ENCODE data around the gene DDR2. TPM values are rescaled to one million over a fixed set of nuclear protein-coding genes. Genes with fewer than 3 reads are reported as not detected.

Gene DDR2
- polyA plus RNA-seq, 2 donors = 2.8 to 4.0 TPM

DNA sequence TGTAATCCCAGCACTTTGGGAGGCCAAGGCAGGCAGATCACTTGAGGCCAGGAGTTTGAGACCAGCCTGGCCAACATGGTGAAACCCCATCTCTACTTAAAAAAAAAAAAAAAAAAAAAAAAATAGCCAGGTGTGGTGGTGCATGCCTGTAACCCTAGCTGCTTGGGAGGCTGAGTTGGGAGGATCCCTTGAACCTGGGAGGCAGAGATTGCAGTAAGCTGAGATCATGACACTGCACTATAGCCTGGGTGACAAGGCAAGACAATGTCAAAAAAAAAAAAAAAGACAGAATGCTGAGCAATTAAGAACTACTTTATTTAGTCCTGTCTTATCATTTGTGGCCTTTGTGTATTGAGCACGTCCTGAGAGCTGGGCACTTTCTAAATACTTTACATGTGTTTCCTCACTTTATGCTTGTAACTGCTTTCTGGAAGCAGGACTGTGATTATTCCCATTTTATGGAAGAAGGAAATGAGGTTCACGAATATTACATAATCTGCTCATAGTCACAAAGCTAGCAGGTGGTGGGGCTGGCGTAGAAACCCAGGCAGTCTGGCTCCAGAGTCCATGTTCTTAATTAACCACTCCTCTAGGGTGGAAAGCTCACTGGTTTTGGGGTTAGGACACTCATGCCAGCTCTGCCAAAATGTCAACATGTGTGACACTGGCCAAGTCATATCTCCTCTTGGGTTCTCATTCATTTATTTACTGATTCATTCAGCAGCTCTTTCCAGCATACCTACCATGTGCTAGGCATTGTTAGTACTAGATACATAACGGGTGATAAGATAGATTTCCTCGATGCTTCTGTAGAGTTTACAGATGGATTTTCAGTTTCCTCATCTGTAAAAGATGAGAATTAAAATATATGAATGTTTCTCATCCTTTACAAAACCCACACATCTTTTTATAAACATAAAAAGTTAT lies 57.7 kb downstream of the DDR2 start:
- Histone ChIP-seq H3K4me3 (ENCODE audit: low read depth in 1 of 2, low read length in 2 of 2) (no peak overlapping the region), H3K9me3 (ENCODE audit: control insufficient read depth in 2 of 2, insufficient read depth in 1 of 2, low read depth in 1 of 2, low read length in 1 of 2) (no peaks in the 10 kb centered on the region), H3K27ac (ENCODE audit: low read depth in 2 of 2, low read length in 1 of 2) (peak overlapping the region; percentile 49 to 77), H3K4me1 (ENCODE audit: control insufficient read depth in 2 of 2, insufficient read depth in 2 of 2, low read length in 1 of 2) (peaks cover 0 to 9% of the 10 kb centered on the region in 2 donors), H3K27me3 (ENCODE audit: control insufficient read depth in 1 of 2, insufficient read depth in 2 of 2, low read length in 2 of 2) (no peaks in the 10 kb centered on the region), H3K36me3 (ENCODE audit: control insufficient read depth in 2 of 2, insufficient read depth in 2 of 2, low read length in 1 of 2) (no peaks in the 10 kb centered on the region)
- WGBS, 2 donors = 33 to 46% methylated on average over 5 of the region's 5 CpGs

DNA sequence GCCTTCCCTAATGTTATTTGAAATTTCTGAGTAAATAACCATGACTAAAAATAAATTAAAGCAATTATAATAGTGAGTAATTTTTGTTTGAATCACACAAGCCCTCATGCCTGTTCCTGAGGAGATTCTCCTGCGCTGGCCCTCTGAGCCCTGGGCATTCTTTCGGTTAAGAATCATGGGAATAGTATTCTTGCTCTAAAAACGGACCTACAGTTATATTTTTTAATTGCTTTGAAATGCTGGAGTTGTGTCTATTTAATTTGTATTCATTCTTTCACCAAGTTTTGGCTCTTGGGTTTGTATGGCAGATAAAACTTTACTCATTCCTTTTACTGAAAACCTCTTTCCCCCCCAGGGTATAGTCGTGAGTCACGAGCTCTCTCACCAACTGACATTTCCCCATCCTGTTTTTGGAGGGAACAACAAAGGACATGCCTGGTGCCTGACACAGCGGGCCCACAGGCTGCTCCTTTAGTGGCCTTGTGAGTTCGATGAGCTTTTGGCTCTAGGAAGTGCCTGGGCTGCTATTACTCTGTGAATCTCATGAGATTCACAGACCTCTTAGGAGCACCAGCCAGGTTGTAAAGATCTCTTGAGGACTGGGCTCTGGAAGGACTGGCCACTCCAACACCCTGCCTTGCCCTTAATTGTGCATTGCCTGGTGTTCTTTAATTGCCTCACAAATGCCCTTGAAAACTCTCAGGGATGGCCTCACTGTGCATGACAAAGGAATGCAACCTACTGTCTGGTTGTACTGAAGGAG lies 58.6 kb downstream of the DDR2 start:
- 11 to 33% methylated on average over 7 of the region's 7 CpGs for WGBS, 2 donors
- H3K27ac ChIP-seq (ENCODE audit: low read depth in 2 of 2, low read length in 1 of 2) = peak overlapping the region; percentile 65 to 76
- H3K27me3 ChIP-seq (ENCODE audit: control insufficient read depth in 1 of 2, insufficient read depth in 2 of 2, low read length in 2 of 2) = no peaks in the 10 kb centered on the region
- no peaks in the 10 kb centered on the region for H3K9me3 ChIP-seq (ENCODE audit: control insufficient read depth in 2 of 2, insufficient read depth in 1 of 2, low read depth in 1 of 2, low read length in 1 of 2)
- H3K4me1 ChIP-seq (ENCODE audit: control insufficient read depth in 2 of 2, insufficient read depth in 2 of 2, low read length in 1 of 2) = peaks cover 0 to 9% of the 10 kb centered on the region in 2 donors
- H3K4me3 ChIP-seq (ENCODE audit: low read depth in 1 of 2, low read length in 2 of 2) = no peak overlapping the region
- H3K36me3 ChIP-seq (ENCODE audit: control insufficient read depth in 2 of 2, insufficient read depth in 2 of 2, low read length in 1 of 2) = no peaks in the 10 kb centered on the region

DNA sequence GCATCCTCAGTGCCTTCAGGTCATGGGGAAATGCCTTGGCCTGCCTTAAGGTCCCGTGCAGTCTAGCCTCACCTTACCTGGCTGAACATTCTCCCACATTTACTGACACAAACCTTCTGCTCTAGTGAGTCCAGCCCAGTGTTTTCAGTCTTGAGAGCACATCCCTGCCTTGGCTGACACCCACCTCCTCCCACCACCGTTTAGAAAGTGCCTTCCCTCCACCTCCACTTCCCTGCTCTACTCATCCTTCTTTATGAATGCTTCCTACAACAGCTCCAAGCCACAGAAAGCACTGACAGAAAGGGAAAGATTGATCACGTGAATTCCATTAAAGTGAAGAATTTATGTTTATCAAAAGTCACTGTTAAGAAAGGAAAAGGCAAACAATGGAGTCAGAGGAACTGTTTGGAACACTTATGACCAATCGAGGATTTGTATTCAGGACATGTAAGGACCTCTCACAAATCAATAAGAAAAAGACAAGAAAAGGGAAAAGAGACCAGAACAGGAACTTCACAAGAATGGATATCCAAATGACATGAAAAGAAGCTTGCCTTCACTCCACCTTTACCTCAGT lies 59.8 kb downstream of the DDR2 start:
- Histone ChIP-seq H3K4me3 (ENCODE audit: low read depth in 1 of 2, low read length in 2 of 2) (no peak overlapping the region), H3K27ac (ENCODE audit: low read depth in 2 of 2, low read length in 1 of 2) (peak overlapping the region; percentile 49 to 62), H3K9me3 (ENCODE audit: control insufficient read depth in 2 of 2, insufficient read depth in 1 of 2, low read depth in 1 of 2, low read length in 1 of 2) (no peaks in the 10 kb centered on the region), H3K4me1 (ENCODE audit: control insufficient read depth in 2 of 2, insufficient read depth in 2 of 2, low read length in 1 of 2) (peaks cover 0 to 14% of the 10 kb centered on the region in 2 donors), H3K36me3 (ENCODE audit: control insufficient read depth in 2 of 2, insufficient read depth in 2 of 2, low read length in 1 of 2) (no peaks in the 10 kb centered on the region), H3K27me3 (ENCODE audit: control insufficient read depth in 1 of 2, insufficient read depth in 2 of 2, low read length in 2 of 2) (no peaks in the 10 kb centered on the region)
- WGBS, 2 donors = 41 to 52% methylated on average over 4 of the region's 4 CpGs

DNA sequence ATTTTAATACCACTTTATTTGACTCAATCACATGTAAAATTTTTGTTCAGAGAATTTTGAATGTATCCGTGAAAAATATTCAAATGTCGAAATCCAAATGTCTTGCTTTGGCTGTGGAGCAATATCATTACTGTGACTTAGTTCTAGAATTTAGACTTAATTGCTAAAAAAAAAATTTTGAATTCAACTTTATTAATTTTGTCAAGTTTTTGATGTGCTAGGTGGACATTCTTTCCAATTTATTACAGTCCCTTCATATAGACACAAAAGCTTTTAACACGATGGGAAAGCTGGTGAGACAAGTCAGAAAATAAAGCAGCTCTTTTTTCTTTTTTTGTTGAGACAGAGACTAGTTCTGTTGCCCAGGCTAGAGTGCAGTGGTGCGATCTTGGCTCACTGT lies 62.6 kb downstream of the DDR2 start:
- Histone ChIP-seq H3K4me1 (ENCODE audit: control insufficient read depth in 2 of 2, insufficient read depth in 2 of 2, low read length in 1 of 2) (peaks cover 0 to 14% of the 10 kb centered on the region in 2 donors), H3K9me3 (ENCODE audit: control insufficient read depth in 2 of 2, insufficient read depth in 1 of 2, low read depth in 1 of 2, low read length in 1 of 2) (no peaks in the 10 kb centered on the region), H3K27me3 (ENCODE audit: control insufficient read depth in 1 of 2, insufficient read depth in 2 of 2, low read length in 2 of 2) (no peaks in the 10 kb centered on the region), H3K27ac (ENCODE audit: low read depth in 2 of 2, low read length in 1 of 2) (no peak overlapping the region), H3K4me3 (ENCODE audit: low read depth in 1 of 2, low read length in 2 of 2) (no peak overlapping the region), H3K36me3 (ENCODE audit: control insufficient read depth in 2 of 2, insufficient read depth in 2 of 2, low read length in 1 of 2) (no peaks in the 10 kb centered on the region)
- WGBS, 2 donors = 70 to 77% methylated on average over 4 of the region's 4 CpGs

DNA sequence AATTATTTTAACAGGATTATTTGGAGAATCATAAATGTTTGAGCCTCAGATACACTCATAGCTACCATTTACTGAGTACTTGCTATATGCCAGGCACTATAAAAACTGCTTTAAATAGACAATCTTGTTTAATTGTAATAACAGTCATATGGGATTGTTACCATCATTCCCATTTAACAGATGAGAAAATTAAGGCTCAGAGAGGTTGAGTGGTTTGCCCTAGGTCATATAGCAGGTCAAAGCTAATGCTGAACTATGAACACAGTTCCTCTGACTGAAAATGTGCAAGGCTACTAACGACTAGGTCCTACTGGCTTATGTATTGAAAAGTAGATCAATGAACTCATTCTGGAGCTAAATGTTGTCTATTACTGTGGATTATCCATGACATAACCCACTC lies 63.4 kb downstream of the DDR2 start:
- H3K9me3 ChIP-seq (ENCODE audit: control insufficient read depth in 2 of 2, insufficient read depth in 1 of 2, low read depth in 1 of 2, low read length in 1 of 2) = no peaks in the 10 kb centered on the region
- no peaks in the 10 kb centered on the region for H3K27me3 ChIP-seq (ENCODE audit: control insufficient read depth in 1 of 2, insufficient read depth in 2 of 2, low read length in 2 of 2)
- whole genome bisulfite sequencing, 2 donors = 28 to 42% methylated on average over 1 of the region's 1 CpG
- no peaks in the 10 kb centered on the region for H3K36me3 ChIP-seq (ENCODE audit: control insufficient read depth in 2 of 2, insufficient read depth in 2 of 2, low read length in 1 of 2)
- H3K4me1 ChIP-seq (ENCODE audit: control insufficient read depth in 2 of 2, insufficient read depth in 2 of 2, low read length in 1 of 2) = peaks cover 0 to 14% of the 10 kb centered on the region in 2 donors
- no peak overlapping the region for H3K27ac ChIP-seq (ENCODE audit: low read depth in 2 of 2, low read length in 1 of 2)
- no peak overlapping the region for H3K4me3 ChIP-seq (ENCODE audit: low read depth in 1 of 2, low read length in 2 of 2)

DNA sequence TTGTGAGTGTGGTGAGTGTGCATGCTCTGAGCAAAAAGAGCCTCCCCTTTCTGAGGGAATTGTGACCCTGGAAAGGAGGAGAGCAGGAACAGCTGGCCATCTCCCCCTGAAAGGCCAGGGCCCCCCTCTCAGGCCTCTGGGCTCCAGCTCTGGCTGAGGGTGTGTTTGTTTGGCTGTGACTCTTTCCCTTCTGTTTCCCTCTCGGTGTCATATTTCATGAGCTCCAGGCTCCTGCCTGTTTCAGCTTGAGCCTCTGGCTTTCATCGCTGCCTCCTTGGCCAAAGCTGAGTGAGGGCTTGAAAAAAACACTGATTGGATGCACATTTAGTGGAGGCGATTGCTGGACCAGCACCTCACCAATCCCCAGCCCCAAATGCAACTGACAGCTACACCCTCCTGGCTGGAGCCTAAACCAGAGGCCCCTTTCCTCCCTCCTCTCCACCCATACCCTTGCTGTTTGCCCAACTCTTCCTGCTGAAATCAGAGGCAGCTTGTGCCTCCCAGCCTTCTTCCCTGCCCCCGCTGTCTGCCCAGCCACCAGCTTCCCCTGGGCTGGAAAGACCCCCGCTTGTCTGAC lies 64.1 kb downstream of the DDR2 start:
- WGBS, 2 donors = 21 to 26% methylated on average over 5 of the region's 5 CpGs

DNA sequence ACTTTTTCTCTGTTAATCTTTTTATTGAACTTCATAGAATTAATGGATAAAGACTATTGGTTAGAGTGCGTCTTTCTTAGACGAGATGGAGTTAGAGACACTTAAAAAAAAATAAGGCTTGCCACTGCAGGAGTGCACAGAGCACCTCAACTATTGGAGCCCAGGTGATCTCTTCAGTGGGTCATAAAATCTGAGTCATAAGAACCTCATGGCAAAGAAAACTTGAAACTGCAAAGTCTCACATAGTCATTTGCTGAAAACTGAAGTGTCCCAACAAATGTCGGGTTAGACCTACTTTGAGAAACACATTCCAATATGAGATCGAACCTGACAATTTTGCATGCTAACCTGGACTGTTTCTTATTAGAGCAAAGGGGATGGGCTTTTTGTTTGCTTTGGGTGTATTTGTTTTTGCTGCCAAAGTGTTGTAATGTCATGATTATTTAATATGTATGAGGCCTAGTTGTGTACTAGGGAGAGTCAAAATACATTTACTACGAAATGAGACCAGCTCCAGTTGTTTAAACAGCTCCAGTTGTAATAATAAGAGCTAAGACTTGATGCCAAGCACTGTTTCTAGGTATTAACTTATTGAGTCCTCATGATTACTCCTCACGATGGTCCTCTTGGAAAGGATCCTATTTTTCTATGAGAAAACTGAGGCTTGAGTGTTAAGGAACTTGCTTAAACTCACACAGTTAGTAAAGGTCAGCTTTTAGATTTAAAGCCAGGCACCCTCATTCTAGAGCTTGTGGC lies 65.1 kb downstream of the DDR2 start:
- H3K4me1 ChIP-seq (ENCODE audit: control insufficient read depth in 2 of 2, insufficient read depth in 2 of 2, low read length in 1 of 2) = peaks cover 0 to 7% of the 10 kb centered on the region in 2 donors

More for the DNA sequence above, 64.1 kb downstream of the DDR2 start:
- Histone ChIP-seq H3K27me3 (ENCODE audit: control insufficient read depth in 1 of 2, insufficient read depth in 2 of 2, low read length in 2 of 2) (no peaks in the 10 kb centered on the region), H3K9me3 (ENCODE audit: control insufficient read depth in 2 of 2, insufficient read depth in 1 of 2, low read depth in 1 of 2, low read length in 1 of 2) (no peaks in the 10 kb centered on the region), H3K27ac (ENCODE audit: low read depth in 2 of 2, low read length in 1 of 2) (peak overlapping the region; percentile 83 to 86), H3K4me1 (ENCODE audit: control insufficient read depth in 2 of 2, insufficient read depth in 2 of 2, low read length in 1 of 2) (peaks cover 0 to 11% of the 10 kb centered on the region in 2 donors), H3K4me3 (ENCODE audit: low read depth in 1 of 2, low read length in 2 of 2) (no peak overlapping the region), H3K36me3 (ENCODE audit: control insufficient read depth in 2 of 2, insufficient read depth in 2 of 2, low read length in 1 of 2) (no peaks in the 10 kb centered on the region)

DNA sequence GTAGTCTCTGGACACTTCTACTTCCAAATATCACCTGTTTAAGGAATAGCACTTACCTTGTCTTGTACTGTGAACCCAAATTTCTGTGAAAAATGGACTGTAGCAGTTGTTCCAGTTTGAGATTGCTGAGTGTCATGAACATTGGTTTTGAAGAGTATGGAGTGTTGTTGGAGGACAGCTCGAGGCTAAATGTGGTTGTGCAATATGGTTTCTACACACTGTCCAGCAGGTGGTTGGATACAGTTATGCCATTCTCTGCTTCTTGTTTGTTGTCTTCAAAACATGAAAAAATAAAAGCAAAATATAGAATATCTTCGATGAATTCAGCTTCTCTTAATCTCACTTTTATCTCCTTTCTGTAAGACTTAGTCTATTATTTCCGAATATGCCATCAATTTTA lies 67.1 kb downstream of the DDR2 start:
- no peak overlapping the region for H3K27ac ChIP-seq (ENCODE audit: low read depth in 2 of 2, low read length in 1 of 2)
- 83 to 87% methylated on average over 3 of the region's 3 CpGs for WGBS, 2 donors
- no peaks in the 10 kb centered on the region for H3K9me3 ChIP-seq (ENCODE audit: control insufficient read depth in 2 of 2, insufficient read depth in 1 of 2, low read depth in 1 of 2, low read length in 1 of 2)
- peaks cover 0 to 7% of the 10 kb centered on the region in 2 donors for H3K4me1 ChIP-seq (ENCODE audit: control insufficient read depth in 2 of 2, insufficient read depth in 2 of 2, low read length in 1 of 2)
- H3K4me3 ChIP-seq (ENCODE audit: low read depth in 1 of 2, low read length in 2 of 2) = no peak overlapping the region
- H3K27me3 ChIP-seq (ENCODE audit: control insufficient read depth in 1 of 2, insufficient read depth in 2 of 2, low read length in 2 of 2) = no peaks in the 10 kb centered on the region
- no peaks in the 10 kb centered on the region for H3K36me3 ChIP-seq (ENCODE audit: control insufficient read depth in 2 of 2, insufficient read depth in 2 of 2, low read length in 1 of 2)

More for the DNA sequence above, 65.1 kb downstream of the DDR2 start:
- Histone ChIP-seq H3K27me3 (ENCODE audit: control insufficient read depth in 1 of 2, insufficient read depth in 2 of 2, low read length in 2 of 2) (no peaks in the 10 kb centered on the region), H3K9me3 (ENCODE audit: control insufficient read depth in 2 of 2, insufficient read depth in 1 of 2, low read depth in 1 of 2, low read length in 1 of 2) (no peaks in the 10 kb centered on the region), H3K36me3 (ENCODE audit: control insufficient read depth in 2 of 2, insufficient read depth in 2 of 2, low read length in 1 of 2) (no peaks in the 10 kb centered on the region), H3K4me3 (ENCODE audit: low read depth in 1 of 2, low read length in 2 of 2) (no peak overlapping the region), H3K27ac (ENCODE audit: low read depth in 2 of 2, low read length in 1 of 2) (peak overlapping the region in 1 of 2 donors; percentile 11)
- WGBS, 2 donors = 50 to 61% methylated on average over 6 of the region's 6 CpGs
